ENCODE data around the gene ANKRD36C.
"Not testable (repeated sequence)": the region's sequence is repeated elsewhere in the genome, so short reads cannot be mapped to it uniquely, and the experiment has no call there.

ANKRD36C gene

GRCh38 chr2:95796249-95797099 is 195.2 kb downstream of the ANKRD36C start:
- not testable (repeated sequence) for DNase-seq

- not testable (repeated sequence) for DNase-seq
Measured at GRCh38 chr2:95793970-95794369, 197.7 kb downstream of the ANKRD36C start.

- not testable (repeated sequence) for DNase-seq
Measured at GRCh38 chr2:95790180-95790579, 201.4 kb downstream of the ANKRD36C start.

GRCh38 chr2:95789385-95789784 is 202.2 kb downstream of the ANKRD36C start:
- not testable (repeated sequence) for DNase-seq

GRCh38 chr2:95788642-95789041 is 203.0 kb downstream of the ANKRD36C start:
- DNase-seq, result not testable (repeated sequence)
